Glomerular endothelial cell (primary cell): ENCODE measurements around the gene LEAP2. TPM values are rescaled to one million over a fixed set of nuclear protein-coding genes. Genes with fewer than 3 reads are reported as not detected.

Experiments used
- total RNA-seq: library from RNA; depleted of rRNA; stranded (reverse); fragments of >200 nt; gene quantifications from 2 replicates; pipeline ENCODE4 v1.2.3, GENCODE V29; 2015

The LEAP2 gene
- total RNA-seq, 1 donor from 2014 or later = 0.76 TPM

Other genes starting within 250 kb of the LEAP2 start
- not detected in 2 replicates for gene IL13, start 215.5 kb upstream of the LEAP2 start, total RNA-seq
- not detected in 2 replicates for gene IL4, start 199.7 kb upstream of the LEAP2 start, total RNA-seq
- gene KIF3A, start 136.1 kb upstream of the LEAP2 start, total RNA-seq = 7.1 and 13.7 TPM in 2 replicates
- not detected in 2 replicates for gene CCNI2, start 126.2 kb upstream of the LEAP2 start, total RNA-seq
- 60.4 and 65.0 TPM in 2 replicates for gene SEPTIN8, start 96.4 kb upstream of the LEAP2 start, total RNA-seq
- not detected in 2 replicates for gene SOWAHA, start 60.4 kb upstream of the LEAP2 start, total RNA-seq
- 12.1 and 18.2 TPM in 2 replicates for gene SHROOM1, start 43.0 kb upstream of the LEAP2 start, total RNA-seq
- gene GDF9, start 7.2 kb upstream of the LEAP2 start, total RNA-seq = 0.35 TPM in 1 of 2 replicates, not detected in the other
- gene UQCRQ, start 7.0 kb upstream of the LEAP2 start, total RNA-seq = 158 and 165 TPM in 2 replicates
- 64.6 and 70.6 TPM in 2 replicates for gene AFF4, start 90.0 kb downstream of the LEAP2 start, total RNA-seq
- 21.4 and 21.7 TPM in 2 replicates for gene ZCCHC10, start 152.9 kb downstream of the LEAP2 start, total RNA-seq
- 90.5 and 91.8 TPM in 2 replicates for gene HSPA4, start 178.3 kb downstream of the LEAP2 start, total RNA-seq